ENCODE measurements around the gene CBX2. TPM values are rescaled to one million over a fixed set of nuclear protein-coding genes. Genes with fewer than 3 reads are reported as not detected.

Gene CBX2
- total RNA-seq, 1 donor from 2014 or later = 7.6 TPM

GRCh38 chr17:79786930-79787643 lies 9.1 kb downstream of the CBX2 start:
- intact Hi-C loops (cut with micrococcal nuclease) = no loop called here

GRCh38 chr17:79788455-79788854 lies 10.5 kb downstream of the CBX2 start:
- intact Hi-C loops (cut with micrococcal nuclease) = no loop called here

- intact Hi-C loops (cut with micrococcal nuclease) = no loop called here
Measured at GRCh38 chr17:79788989-79789942, 11.3 kb downstream of the CBX2 start.

- intact Hi-C loops (cut with micrococcal nuclease) = no loop called here
Measured at GRCh38 chr17:79789943-79790804, 12.2 kb downstream of the CBX2 start.

- intact Hi-C loops (cut with micrococcal nuclease) = no loop called here
Measured at GRCh38 chr17:79790805-79791734, 13.1 kb downstream of the CBX2 start.

GRCh38 chr17:79791735-79792161 lies 13.8 kb downstream of the CBX2 start:
- intact Hi-C loops (cut with micrococcal nuclease) = no loop called here

GRCh38 chr17:79792341-79792871 lies 14.5 kb downstream of the CBX2 start:
- intact Hi-C loops (cut with micrococcal nuclease) = no loop called here

GRCh38 chr17:79792984-79793923 lies 15.3 kb downstream of the CBX2 start:
- intact Hi-C loops (cut with micrococcal nuclease) = no loop called here

GRCh38 chr17:79793924-79794304 lies 16.0 kb downstream of the CBX2 start:
- intact Hi-C loops (cut with micrococcal nuclease) = no loop called here

- intact Hi-C loops (cut with micrococcal nuclease) = loop anchor here (5.0 kb wide), 2 partner anchors 202 to 1717 kb away; partner anchors contain the start of gene ACTG1
Measured at GRCh38 chr17:79794659-79795511, 16.9 kb downstream of the CBX2 start.

- intact Hi-C loops (cut with micrococcal nuclease) = loop anchor here (2.0 to 5.0 kb wide), 4 partner anchors 15 to 1716 kb away; partner anchors contain the start of gene ACTG1
Measured at GRCh38 chr17:79795795-79796443, 18.0 kb downstream of the CBX2 start.

GRCh38 chr17:79796444-79796762 lies 18.5 kb downstream of the CBX2 start:
- intact Hi-C loops (cut with micrococcal nuclease) = loop anchor here (2.0 to 5.0 kb wide), 4 partner anchors 14 to 1716 kb away; partner anchors contain the start of gene ACTG1

GRCh38 chr17:79796763-79797491 lies 19.0 kb downstream of the CBX2 start, which contains the start of gene CBX8:
TSS of gene CBX8 (minus strand) at chr17:79797077. CDS start at chr17:79796998, 79 bp downstream.
- intact Hi-C loops (cut with micrococcal nuclease) = loop anchor here (1.0 to 5.0 kb wide), 6 partner anchors 14 to 1715 kb away; partner anchors contain the start of genes ACTG1 and CBX2

- intact Hi-C loops (cut with micrococcal nuclease) = loop anchor here (1.0 to 5.0 kb wide), 6 partner anchors 13 to 1715 kb away; partner anchors contain the start of genes ACTG1 and CBX2
Measured at GRCh38 chr17:79797492-79798298, 19.7 kb downstream of the CBX2 start.
